SH-SY5Y (cell line): ENCODE results near the gene ARHGAP42.

Source experiments
- GATA2 ChIP-seq: IDR thresholded peaks from 2 replicates; pipeline ENCODE4 v1.6.1; 2011; ENCODE audit warnings: mild to moderate bottlenecking, low read depth, low read length
- GATA3 ChIP-seq: IDR thresholded peaks from 2 replicates; pipeline ENCODE4 v1.6.1; 2011; ENCODE audit warnings: low read depth, mild to moderate bottlenecking, low read length, moderate library complexity

Gene ARHGAP42

GRCh38 chr11:100928426-100928825 is 241.3 kb downstream of the ARHGAP42 start:
- no peak for TF ChIP-seq GATA3

- TF ChIP-seq GATA3 (no peak), GATA2 (no peak)
These were observed 242.3 kb downstream of the ARHGAP42 start for GRCh38 chr11:100929377-100929776.

GRCh38 chr11:100930185-100930778 is 243.2 kb downstream of the ARHGAP42 start:
- TF ChIP-seq GATA3 (no peak), GATA2 (no peak)

GRCh38 chr11:100932474-100933100 is 245.5 kb downstream of the ARHGAP42 start:
- TF ChIP-seq GATA2, result no peak
- TF ChIP-seq GATA3, result no peak

GRCh38 chr11:100936781-100937180 is 249.7 kb downstream of the ARHGAP42 start:
- TF ChIP-seq GATA2 (no peak), GATA3 (no peak)

- TF ChIP-seq GATA3, result no peak
- no peak for TF ChIP-seq GATA2
These were observed 252.5 kb downstream of the ARHGAP42 start for GRCh38 chr11:100939571-100939970.

GRCh38 chr11:100940111-100940510 is 253.0 kb downstream of the ARHGAP42 start:
- no peak for TF ChIP-seq GATA2
- TF ChIP-seq GATA3, result no peak

- TF ChIP-seq GATA3 (no peak), GATA2 (no peak)
These were observed 253.9 kb downstream of the ARHGAP42 start for GRCh38 chr11:100941033-100941432.

GRCh38 chr11:100942016-100942415 is 254.9 kb downstream of the ARHGAP42 start:
- no peak for TF ChIP-seq GATA3
- TF ChIP-seq GATA2, result no peak

- TF ChIP-seq GATA2, result no peak
These were observed 261.8 kb downstream of the ARHGAP42 start for GRCh38 chr11:100948936-100949335.

GRCh38 chr11:100949443-100949842 is 262.4 kb downstream of the ARHGAP42 start:
- TF ChIP-seq GATA3 (no peak), GATA2 (no peak)

GRCh38 chr11:100955318-100955717 is 268.2 kb downstream of the ARHGAP42 start:
- no peak for TF ChIP-seq GATA2
- no peak for TF ChIP-seq GATA3

GRCh38 chr11:100956351-100956750 is 269.3 kb downstream of the ARHGAP42 start:
- TF ChIP-seq GATA3 (no peak), GATA2 (no peak)

GRCh38 chr11:100957499-100957898 is 270.4 kb downstream of the ARHGAP42 start:
- no peak for TF ChIP-seq GATA2
- TF ChIP-seq GATA3, result no peak

GRCh38 chr11:100961633-100962032 is 274.5 kb downstream of the ARHGAP42 start:
- TF ChIP-seq GATA2 (no peak), GATA3 (no peak)
